Stomach (tissue), 4 donors: Measurements from ENCODE around the gene SLC5A11.

Experiments used
- CTCF ChIP-seq, 7 experiments: fragments of 450-650 bp in 4 of 7; fragments of 200-600 bp in 3 of 7; sonication (generic) in 3 of 7; IDR thresholded peaks; one replicate each; pipeline ENCODE4 v1.5.1; 2016 to 2019; ENCODE audit warnings: antibody characterized with exemption in 7 of 7, control low read depth in 2 of 7, mild to moderate bottlenecking in 1 of 7
- POLR2A ChIP-seq, 4 donors: fragments of 450-650 bp; IDR thresholded peaks; one replicate each; pipeline ENCODE4 v1.6.1; 2016; ENCODE audit warnings: antibody characterized with exemption in 4 of 4, control low read depth in 2 of 4, mild to moderate bottlenecking in 1 of 4, moderate library complexity in 1 of 4

GRCh38 chr16:24822542-24822941 is 23.2 kb upstream of the SLC5A11 start:
- no peak for TF ChIP-seq POLR2A (IDR thresholded peaks at IDR 0.05)
- TF ChIP-seq CTCF (IDR thresholded peaks at IDR 0.05): no peak
